HL-60/S4 (cell line): ENCODE results near the gene RUNDC1.
"Not testable (repeated sequence)": the region's sequence is repeated elsewhere in the genome, so short reads cannot be mapped to it uniquely, and the experiment has no call there.

Experiments used
- in situ Hi-C: fragments of 300-500 bp; cut with MboI; formaldehyde crosslinking; loops from 2 replicates; pipeline ENCODE4 v1.14.3; 2022; ENCODE audit warnings: low sequenced_read_pairs

Gene RUNDC1

DNA sequence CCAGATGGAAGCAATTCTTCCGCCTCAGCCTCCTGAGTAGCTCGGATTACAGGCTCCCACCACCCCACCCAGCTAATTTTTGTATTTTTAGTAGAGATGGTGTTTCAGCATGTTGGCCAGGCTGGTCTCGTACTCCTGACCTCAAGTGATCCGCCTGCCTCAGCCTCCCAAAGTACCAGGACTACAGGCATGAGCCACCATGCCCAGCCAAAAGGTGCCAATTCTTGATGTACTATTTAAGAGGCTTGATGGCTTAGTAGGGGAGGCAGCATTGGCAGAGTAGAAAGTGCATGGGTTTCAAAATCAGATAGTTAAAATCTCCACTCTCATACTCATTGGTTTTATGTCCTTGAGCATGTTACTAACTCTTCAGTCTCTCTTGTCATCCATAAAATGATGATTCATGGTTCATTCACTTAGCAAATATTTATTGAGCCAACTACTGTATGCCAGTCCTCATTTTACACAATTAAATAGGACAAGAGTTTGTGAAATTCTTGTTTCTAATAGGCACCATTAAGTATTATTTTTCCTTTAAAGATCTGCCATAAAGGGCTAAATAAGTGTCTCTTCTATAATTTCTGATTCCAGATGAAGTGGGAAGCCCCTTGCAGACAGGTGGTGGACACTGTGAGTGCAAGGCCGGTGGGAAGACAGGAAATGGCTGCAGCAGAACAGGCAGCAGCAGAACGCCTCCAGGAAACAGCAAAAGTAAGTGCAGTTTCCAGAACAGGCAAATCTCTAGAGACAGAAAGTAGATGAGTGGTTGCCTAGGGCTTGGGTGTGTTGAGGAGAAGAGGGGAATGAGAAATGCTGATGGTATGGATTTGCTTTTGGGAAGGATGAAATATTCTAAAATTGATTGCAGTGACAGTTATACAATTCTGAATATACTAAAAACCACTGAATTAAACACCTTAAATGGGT is 9.6 kb downstream of the RUNDC1 start:
- in situ Hi-C loops: no loop called here

DNA sequence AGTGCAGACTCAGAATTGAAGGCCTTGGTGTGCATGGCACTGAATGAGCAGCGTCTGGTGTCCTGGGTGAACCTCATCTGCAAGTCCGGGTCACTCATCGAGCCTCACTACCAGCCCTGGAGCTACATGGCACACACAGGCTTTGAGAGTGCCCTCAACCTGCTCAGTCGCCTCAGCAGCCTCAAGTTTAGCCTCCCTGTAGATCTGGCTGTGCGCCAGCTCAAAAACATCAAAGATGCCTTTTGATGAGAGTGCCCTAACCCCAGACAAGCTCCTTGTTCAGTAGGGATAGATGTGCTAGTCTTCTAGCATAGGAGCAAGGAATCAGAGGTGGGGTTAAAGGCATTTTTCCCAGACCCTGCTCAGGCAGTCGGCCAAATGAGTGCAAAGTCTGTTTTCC is 11.1 kb downstream of the RUNDC1 start:
- in situ Hi-C loops: no loop called here

DNA sequence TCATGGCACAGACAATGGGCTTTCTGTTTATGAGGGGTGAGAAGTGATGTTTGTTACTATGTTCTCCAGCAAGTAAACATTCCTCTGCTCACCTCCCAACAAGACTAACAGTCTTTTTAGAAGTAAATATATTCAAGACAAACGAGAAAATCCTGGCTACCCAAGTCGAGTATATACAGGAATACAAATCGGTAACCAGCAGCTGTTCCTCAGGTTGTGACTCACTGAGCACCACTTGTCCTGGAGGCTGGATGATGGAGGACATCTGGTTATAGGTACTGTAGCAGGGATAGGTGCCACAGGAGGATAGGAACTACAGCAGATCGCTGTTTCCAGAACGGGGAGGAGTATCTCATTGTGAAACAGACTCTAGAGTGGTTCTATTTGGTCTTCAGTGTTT is 12.5 kb downstream of the RUNDC1 start:
- in situ Hi-C loops: no loop called here

DNA sequence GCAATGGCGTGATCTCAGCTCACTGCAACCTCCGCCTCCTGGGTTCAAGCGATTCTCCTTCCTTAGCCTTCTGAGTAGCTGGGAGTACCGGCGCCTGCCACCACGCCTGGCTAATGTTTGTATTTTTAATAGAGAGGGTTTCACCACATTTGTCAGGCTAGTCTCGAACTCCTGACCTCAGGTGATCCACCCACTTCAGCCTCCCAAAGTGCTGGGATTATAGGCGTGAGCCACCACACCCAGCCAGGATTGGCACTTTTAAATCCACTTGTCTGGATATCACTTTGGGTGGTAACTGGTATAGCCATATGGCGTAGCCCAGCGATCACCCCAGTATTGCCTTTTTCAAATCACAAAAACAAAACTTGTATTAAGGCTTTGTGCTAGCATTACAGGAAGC is 13.5 kb downstream of the RUNDC1 start:
- in situ Hi-C loops: not testable (repeated sequence)

DNA sequence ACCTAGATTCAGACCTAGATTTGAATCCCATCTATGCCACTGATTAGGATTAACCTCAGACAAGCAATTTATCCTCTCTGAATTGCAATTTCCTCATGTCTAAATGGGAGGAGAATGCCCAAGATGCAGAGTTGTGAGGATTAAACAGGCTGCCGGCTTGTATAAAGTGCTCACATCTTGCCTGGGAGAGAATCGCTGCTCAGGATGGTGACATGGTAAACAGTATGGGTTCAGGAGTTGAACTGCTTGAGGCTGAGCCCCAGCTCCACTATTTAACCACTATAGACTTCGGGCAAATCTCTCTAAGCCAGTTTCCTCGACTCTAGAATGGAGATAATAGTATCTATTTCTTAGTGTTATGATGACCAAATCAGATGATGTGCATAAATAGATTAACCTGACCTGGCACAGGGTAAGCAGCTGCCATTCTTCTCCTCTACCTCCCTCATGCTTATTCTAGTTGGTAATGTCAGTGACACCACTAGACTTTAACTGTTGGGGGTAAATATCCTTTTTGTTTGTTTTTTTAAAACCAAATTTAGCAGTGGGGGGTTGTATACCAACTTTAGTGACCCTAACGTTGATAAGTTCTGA is 17.1 kb downstream of the RUNDC1 start:
- in situ Hi-C loops: no loop called here

DNA sequence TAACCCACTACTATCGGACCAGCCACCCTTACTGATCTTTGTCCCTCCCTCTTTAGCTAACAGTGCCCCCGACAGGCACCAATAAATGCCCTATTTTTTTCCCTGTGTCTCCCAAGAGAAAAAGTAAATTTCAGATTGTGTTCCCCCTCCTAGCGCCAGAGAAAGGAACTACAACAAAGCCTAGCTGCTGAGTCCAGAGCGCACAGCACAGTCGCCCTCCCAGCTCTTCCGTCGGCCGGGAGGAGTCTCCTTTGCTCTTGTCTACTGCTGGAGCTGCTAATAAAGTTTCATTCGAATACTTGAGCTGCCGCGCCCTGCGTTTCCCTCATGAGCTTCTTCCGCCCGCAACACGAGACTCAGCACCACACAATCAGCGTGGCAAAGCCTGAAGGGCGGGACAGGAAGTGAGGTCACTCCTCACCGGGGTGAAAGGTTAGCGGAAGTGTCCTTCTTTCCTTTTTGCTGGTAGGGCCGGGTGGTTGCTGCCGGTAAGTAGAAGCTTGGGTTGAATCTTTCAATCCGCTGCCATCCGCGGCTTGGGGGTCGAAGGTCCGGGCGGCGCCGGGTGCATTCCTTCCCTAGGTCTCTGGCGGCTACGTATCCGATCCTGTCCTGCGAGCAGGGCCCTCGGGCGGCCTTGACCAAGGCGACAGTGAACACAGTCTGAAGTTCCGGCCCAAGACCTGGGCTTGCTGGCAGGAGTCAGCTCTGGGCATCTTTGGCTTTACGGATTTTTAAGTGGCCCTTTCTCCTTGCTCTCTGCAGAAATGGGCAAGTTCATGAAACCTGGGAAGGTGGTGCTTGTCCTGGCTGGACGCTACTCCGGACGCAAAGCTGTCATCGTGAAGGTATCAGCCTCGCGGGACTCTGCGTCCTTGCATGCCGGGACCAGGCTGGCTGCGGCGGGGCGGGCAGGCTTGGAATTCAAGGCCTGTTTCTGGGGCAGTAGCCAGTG is 17.9 kb downstream of the RUNDC1 start, which contains the start of gene RPL27:
Gene RPL27, plus strand, starts transcription at position 436 of the 955 bp plus-strand sequence. Its CDS starts 332 bp downstream, at position 768.
- in situ Hi-C loops: no loop called here

DNA sequence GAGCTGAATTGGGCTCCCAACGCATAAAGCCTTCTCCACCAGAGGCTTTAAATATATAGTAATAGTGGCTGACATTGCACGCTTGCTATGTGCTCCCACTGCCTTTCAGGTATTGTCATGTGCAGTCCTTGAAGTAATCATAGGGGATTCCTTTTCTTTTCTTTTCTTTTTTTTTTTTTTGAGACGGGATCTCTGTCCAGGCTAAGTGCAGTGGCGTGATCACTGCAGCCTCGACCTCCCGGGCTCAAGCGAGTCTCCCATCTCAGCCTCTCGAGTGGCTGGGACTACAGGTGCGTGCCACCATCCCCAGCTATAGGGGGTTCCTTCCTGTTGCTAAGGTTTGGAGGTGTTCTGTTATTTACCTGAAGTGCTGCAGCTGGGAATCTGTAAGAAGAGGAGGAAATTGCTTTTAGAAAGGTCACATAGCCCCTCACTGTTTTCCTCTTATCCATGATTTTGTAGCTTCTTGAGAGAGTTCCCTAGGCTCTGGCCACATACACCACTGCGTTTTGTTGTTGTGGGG is 18.7 kb downstream of the RUNDC1 start:
- in situ Hi-C loops: no loop called here

DNA sequence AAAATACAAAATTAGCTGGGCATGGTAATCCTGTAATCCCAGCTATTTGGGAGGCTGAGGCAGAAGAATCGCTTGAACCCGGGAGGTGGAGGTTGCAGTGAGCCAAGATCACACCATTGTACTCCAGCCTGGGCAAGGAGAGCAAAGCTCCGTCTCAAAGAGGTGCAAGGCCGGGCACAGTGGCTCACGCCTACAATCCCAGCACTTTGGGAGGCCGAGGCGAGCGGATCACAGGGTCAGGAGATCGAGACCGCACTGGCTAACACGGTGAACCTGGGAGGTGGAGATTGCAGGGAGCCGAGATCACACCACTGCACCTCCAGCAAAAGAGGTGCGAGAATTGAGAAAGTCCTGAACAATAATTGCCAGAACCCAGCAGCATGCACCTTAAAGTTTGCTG is 20.5 kb downstream of the RUNDC1 start:
- in situ Hi-C loops: not testable (repeated sequence)

DNA sequence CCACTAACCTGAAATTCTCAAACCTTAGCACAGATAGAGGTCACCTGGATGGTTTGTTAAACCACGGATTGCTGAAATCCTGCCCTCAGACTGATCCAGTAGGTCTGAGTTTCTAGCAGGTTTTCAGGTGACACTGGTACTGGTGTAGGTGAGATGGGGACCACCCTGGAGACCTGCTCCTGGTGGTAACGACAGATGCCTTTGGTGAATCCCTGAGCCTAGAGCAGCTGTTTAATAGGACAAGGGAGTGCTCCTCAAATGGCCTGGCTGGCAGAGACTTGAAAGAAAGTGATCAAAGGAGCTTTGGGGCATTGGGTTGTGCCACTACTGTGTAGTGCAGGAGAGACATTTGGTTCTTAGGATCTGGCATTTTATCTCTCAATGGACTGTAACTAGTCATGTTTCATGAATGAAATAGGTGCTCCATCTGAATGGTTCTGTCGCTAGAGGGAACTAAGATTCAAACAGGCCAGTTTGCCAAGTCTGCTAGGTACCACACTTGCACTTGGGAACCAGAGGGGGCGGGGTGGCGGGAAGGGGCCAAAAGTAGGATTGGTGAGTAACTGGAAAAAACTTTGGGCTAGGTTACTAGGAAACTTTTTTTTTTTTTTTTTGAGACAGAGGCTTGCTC is 23.3 kb downstream of the RUNDC1 start:
- in situ Hi-C loops: no loop called here

DNA sequence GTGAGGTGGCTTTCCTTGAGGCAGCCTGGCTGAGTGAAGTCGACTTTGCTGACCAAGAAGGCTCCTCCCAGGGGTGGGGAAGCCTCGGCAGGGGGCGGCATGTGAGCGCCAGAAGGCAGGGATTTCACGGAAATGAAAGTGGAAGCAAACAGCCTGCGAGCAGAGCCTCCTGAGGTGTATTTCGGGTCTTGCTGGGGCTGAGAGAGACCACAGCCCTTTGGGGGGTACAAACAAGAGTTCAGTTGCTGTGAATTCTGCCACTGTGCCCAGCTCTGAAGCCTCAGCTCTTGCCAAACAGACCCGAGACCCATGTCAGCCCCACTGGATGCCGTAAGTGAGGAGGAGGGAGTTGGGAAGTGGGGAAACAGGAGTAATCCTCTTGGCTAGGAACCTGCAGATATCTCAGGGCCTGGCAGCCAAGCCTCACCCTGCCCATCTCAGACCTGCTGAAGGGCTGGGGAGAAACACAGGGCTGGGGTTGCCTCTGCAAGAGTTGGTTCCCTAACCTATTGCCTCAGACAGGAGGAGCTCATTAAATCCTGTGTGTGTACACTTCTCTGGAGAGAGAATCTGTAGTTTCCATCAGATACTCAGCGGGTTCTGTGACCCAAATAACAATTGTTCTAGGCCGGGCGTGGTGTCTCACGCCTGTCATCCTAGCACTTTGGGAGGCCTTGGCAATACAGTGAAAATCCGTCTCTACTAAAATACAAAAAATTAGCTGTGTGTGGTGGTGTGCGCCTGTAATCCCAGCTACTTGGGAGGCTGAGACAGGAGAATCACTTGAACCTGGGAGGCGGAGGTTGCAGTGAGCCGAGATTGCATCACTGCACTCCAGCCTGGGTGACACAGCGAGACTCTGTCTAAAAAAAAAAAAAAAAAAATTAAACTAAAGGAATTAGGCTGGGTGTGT is 26.5 kb downstream of the RUNDC1 start, which contains the start of gene IFI35:
Gene IFI35, plus strand, starts transcription at position 146 of the 913 bp plus-strand sequence. Its CDS starts 164 bp downstream, at position 310.
- in situ Hi-C loops: no loop called here

DNA sequence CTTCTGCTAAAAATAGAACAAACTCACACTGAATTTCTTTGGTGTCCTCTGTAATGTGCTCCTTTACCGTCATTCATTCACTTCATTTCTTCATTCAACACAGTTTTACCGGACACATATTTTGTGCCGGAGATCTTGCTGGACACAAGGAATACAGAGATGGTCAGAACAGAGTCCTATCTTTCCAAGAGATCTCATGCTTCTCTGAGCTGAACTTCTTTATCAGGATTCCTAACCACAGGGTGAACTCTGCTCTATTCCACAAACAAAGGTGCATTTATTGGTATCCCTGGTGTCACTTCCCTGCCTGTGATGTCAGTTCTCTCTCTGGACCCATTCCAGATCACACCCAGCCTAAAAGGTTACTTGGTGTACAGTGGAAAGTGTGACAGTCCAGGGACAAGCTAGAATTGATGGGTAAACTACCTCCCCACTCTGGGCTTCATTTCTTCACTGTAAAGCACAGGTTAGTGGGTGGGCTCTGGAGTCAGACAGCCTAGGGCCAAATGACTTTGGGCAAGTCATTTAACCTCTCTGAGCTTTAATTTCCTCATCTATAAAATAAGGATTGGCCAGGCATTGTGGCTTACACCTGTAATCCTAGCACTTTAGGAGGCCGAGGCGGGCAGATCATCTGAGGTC is 30.4 kb downstream of the RUNDC1 start:
- in situ Hi-C loops: no loop called here

DNA sequence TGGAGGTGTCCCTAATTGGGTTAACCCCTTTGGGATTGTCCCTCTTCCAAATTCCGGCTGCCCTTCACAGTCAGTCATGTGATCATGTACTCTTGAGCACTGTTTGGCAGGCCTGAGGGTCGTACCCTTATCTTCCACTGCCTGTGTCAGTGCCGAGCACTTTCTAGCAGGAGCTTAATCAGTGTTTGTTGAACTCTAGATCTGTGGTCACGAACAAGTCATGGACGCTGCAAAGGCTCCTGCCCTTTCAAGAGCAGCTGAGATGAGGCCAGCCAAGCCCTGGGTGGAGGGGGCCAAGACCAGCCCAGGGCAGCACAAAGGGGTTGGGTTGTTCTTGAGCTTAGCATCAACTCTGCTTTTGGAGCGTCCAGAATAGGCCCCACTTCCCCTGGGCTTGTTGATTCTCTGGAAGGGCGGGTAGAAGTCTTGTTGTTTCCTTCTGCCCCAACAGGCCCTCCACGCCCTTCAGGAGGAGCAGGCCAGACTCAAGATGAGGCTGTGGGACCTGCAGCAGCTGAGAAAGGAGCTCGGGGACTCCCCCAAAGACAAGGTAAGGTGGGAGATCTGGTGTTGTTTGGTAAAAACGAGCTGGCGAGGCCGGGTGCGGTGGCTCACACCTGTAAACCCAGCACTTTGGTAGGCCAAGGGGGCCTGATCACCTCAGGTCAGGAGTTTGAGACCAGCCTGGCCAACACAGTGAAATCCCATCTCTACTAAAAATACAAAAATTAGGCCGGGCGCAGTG is 31.5 kb downstream of the RUNDC1 start:
- in situ Hi-C loops: no loop called here

DNA sequence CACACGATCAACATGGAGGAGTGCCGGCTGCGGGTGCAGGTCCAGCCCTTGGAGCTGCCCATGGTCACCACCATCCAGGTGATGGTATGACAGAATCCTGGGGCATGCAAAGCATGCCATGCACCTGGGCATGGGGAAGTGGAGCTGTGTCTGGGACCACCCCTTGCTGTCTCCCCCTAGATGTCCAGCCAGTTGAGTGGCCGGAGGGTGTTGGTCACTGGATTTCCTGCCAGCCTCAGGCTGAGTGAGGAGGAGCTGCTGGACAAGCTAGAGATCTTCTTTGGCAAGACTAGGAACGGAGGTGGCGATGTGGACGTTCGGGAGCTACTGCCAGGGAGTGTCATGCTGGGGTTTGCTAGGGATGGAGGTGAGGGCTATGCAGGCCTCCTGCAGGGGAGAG is 32.9 kb downstream of the RUNDC1 start:
- in situ Hi-C loops: no loop called here

DNA sequence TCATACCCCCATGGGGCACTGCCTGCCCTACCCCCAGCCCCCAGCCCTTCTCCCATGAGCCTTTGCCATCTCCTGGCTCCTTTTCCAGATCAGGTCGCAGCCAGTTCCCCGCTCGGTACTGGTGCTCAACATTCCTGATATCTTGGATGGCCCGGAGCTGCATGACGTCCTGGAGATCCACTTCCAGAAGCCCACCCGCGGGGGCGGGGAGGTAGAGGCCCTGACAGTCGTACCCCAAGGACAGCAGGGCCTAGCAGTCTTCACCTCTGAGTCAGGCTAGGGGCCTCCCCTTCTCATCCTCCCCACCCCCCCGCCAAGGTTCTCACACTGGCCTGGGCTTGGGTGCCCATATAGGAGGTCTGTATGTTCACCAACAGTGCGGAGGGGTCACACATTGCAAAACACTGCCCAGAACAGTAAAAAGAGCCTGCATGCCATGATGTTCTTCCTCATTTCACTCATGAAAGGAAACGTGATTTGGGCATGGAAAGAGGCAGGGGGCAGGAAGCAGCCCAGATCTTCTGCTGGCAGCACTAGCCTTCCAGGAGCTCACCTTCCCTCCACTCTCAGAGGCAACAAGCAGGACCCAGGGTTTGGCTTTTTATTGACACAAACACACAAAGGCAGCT is 33.8 kb downstream of the RUNDC1 start:
- in situ Hi-C loops: no loop called here

DNA sequence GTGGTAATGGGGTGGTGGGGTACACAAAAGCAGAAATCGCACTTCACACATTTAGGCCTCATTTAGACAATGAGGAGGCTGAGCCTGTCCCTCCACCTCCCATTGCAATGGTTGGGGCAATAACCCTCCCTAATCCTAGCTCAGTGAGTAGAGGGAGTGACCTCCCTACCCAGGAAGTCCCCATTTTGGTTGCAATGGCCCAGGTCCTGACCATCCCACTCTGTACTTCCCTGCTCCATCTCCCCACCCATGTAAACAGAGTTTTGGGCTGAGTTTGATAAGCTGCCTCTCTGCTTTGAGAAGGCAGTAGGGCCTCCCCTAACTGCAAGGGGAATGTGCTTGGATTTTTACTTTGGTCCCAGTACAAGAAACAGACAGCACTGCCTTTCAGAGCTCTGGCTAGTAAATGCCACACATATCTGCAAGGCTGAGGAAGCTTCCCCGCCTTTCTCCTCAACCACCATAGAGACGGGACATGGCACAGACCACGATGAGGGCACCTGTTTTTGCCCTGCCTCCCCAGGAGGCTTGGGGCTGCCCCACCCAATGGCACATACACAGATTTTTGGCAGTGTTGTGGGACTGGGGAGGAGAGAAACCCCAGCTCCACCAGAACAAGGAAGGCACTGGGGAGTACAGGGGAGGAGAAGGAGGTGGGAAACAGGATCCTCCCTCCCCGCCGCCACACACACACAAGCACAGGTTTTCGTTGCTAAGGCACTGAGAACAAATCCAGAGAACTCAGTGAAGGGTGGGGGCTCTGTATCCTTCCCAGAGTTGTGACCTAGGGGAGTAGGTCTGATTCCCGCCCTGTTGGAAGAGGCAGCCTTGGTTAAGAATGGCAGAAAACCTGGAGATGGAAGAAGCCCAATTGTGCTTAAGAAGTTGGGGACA is 34.5 kb downstream of the RUNDC1 start:
- in situ Hi-C loops: no loop called here

DNA sequence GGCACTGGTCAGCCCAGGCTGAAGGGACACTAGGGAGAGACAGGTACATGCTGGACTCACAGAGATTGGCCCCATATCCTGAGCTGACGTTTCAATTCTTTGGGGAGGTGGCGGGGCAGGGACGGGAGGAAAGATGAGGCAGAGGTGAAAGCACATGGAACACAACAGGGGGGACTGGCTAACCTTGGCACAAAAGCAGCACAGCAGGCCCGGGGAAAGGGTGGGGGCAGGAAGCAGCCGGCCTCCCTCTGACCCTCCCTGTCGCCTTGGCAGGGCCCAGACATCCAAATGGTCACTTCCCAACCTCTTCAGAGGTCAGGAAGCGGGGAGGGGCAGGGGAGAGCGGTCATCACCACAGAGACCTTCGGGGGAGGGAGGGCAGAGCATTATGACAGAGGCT is 35.2 kb downstream of the RUNDC1 start:
- in situ Hi-C loops: no loop called here

DNA sequence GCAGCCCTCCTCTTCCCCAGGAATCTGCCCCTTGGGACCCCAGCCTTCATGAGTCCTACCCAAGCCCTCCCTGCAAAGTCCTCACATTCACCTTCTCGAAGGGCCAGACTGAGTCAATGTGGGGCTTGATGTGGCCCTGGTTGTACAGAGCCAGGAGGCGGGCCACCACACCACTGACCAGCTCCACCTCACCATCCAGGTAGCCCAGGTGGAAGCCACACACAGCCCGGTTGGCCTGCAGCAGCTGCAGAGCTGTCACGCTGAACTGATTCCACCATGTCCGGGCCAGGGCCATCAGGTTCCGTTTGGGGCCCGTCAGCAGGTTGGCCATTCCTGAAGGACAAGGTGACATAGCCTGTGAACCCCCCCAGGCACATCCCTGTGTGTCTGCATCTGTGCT is 35.9 kb downstream of the RUNDC1 start:
- in situ Hi-C loops: no loop called here
